CD14-positive monocyte (primary cell): Measurements from ENCODE around the gene FOCAD. TPM values are rescaled to one million over a fixed set of nuclear protein-coding genes. Genes with fewer than 3 reads are reported as not detected.

ENCODE experiments used
- DNase-seq, 3 donors: peaks; one replicate each; pipeline ENCODE4 v3.0.0-alpha.2; 2011 to 2022
- H2AFZ ChIP-seq: 2 replicates; pipeline ENCODE4 v1.6.0; 2012; ENCODE audit warnings: mild to moderate bottlenecking, low read depth, low read length, inconsistent platforms; ENCODE audit not compliant: insufficient read depth, poor library complexity, severe bottlenecking
- H3K27ac ChIP-seq, 2 donors: 1 replicate in 1 of 2; 2 replicates in 1 of 2; pipeline ENCODE4 v1.5.1; 2012 to 2013; ENCODE audit warnings: low read length in 2 of 2, control low read depth in 1 of 2, inconsistent platforms in 1 of 2, low read depth in 1 of 2, mild to moderate bottlenecking in 1 of 2
- H3K27me3 ChIP-seq, 2 donors: one replicate each; pipeline versions ENCODE4 v1.6.0 to v1.6.1; 2011 to 2013; ENCODE audit warnings: low read length in 2 of 2; ENCODE audit not compliant: control insufficient read depth in 2 of 2, insufficient read depth in 2 of 2
- H3K36me3 ChIP-seq, 2 donors: replicated peaks in 1 of 2; 1 replicate in 1 of 2; 2 replicates in 1 of 2; pipeline versions ENCODE4 v1.5.1 to v1.6.1; 2012 to 2013; ENCODE audit warnings: low read length in 2 of 2, control low read depth in 1 of 2, inconsistent platforms in 1 of 2, mild to moderate bottlenecking in 1 of 2; ENCODE audit not compliant: insufficient read depth in 2 of 2, control insufficient read depth in 1 of 2
- H3K4me1 ChIP-seq, 2 donors: 1 replicate in 1 of 2; 2 replicates in 1 of 2; pipeline versions ENCODE4 v1.5.1 to v1.6.1; 2012 to 2013; ENCODE audit warnings: low read length in 2 of 2, control low read depth in 1 of 2, inconsistent platforms in 1 of 2, mild to moderate bottlenecking in 1 of 2, moderate library complexity in 1 of 2; ENCODE audit not compliant: insufficient read depth in 2 of 2, control insufficient read depth in 1 of 2
- H3K4me2 ChIP-seq: replicated peaks from 2 replicates; pipeline ENCODE3; 2012; ENCODE audit warnings: low read length, moderate library complexity, mild to moderate bottlenecking; ENCODE audit not compliant: poor library complexity, severe bottlenecking; ENCODE audit errors: extremely low read depth
- H3K4me3 ChIP-seq, 3 experiments: fragments of 200-600 bp in 1 of 3; sonication (generic) in 1 of 3; replicated peaks in 1 of 3; 1 replicate in 2 of 3; 2 replicates in 1 of 3; pipeline ENCODE4 v1.5.1; 2011 to 2013; ENCODE audit warnings: low read length in 3 of 3, mild to moderate bottlenecking in 3 of 3, control low read depth in 2 of 3, low read depth in 2 of 3, inconsistent platforms in 1 of 3, moderate library complexity in 1 of 3
- H3K79me2 ChIP-seq: 2 replicates; pipeline ENCODE4 v1.6.0; 2012; ENCODE audit warnings: mild to moderate bottlenecking, control low read depth, inconsistent platforms, low read length, moderate library complexity; ENCODE audit not compliant: insufficient read depth
- H3K9ac ChIP-seq: 2 replicates; pipeline ENCODE4 v1.6.0; 2017; ENCODE audit warnings: low read length, mild to moderate bottlenecking; ENCODE audit not compliant: insufficient read depth, poor library complexity, severe bottlenecking
- H3K9me3 ChIP-seq, 2 donors: replicated peaks in 1 of 2; 1 replicate in 1 of 2; 2 replicates in 1 of 2; pipeline versions ENCODE4 v1.5.1 to v1.6.1; 2012 to 2013; ENCODE audit warnings: low read length in 2 of 2, control low read depth in 1 of 2; ENCODE audit not compliant: control insufficient read depth in 1 of 2, insufficient read depth in 1 of 2
- H4K20me1 ChIP-seq: 2 replicates; pipeline ENCODE4 v1.6.0; 2012; ENCODE audit warnings: mild to moderate bottlenecking, low read length, control low read depth, moderate library complexity; ENCODE audit not compliant: insufficient read depth
- H3K27ac Mint-ChIP-seq, 7 donors: one replicate each; pipeline ENCODE4 v1.8.0; 2020; ENCODE audit warnings: mild to moderate bottlenecking in 7 of 7, mixed read lengths in 7 of 7, moderate library complexity in 6 of 7, inconsistent platforms in 2 of 7
- H3K27me3 Mint-ChIP-seq, 3 donors: one replicate each; pipeline ENCODE4 v1.8.0; 2021 to 2022; ENCODE audit warnings: low read depth in 3 of 3, mild to moderate bottlenecking in 3 of 3, mixed read lengths in 3 of 3, moderate library complexity in 3 of 3, inconsistent platforms in 1 of 3
- H3K36me3 Mint-ChIP-seq, 2 donors: one replicate each; pipeline ENCODE4 v1.8.0; 2020; ENCODE audit warnings: mixed read lengths in 2 of 2, inconsistent platforms in 1 of 2, mild to moderate bottlenecking in 1 of 2
- H3K4me1 Mint-ChIP-seq: one replicate; pipeline ENCODE4 v1.8.0; 2020; ENCODE audit warnings: mild to moderate bottlenecking, mixed read lengths
- H3K4me3 Mint-ChIP-seq, 2 donors: one replicate each; pipeline ENCODE4 v1.8.0; 2020; ENCODE audit warnings: mild to moderate bottlenecking in 2 of 2, mixed read lengths in 2 of 2, moderate library complexity in 1 of 2
- H3K9me3 Mint-ChIP-seq, 7 donors: one replicate each; pipeline ENCODE4 v1.8.0; 2020 to 2022; ENCODE audit warnings: mixed read lengths in 7 of 7, mild to moderate bottlenecking in 6 of 7, moderate library complexity in 6 of 7, inconsistent platforms in 2 of 7
- CTCF ChIP-seq: fragments of 200-600 bp; IDR thresholded peaks from one replicate; pipeline ENCODE4 v1.8.0; 2022; ENCODE audit warnings: antibody characterized with exemption, mild to moderate bottlenecking
- WGBS: methylation state at CpG from one replicate; pipeline ENCODE4 v1.1.5; 2013; ENCODE audit warnings: missing lambda C conversion rate; ENCODE audit not compliant: insufficient coverage; 5-methylcytosine and 5-hydroxymethylcytosine counted together
- intact Hi-C, 2 donors: fragments of 100-400 bp; cut with micrococcal nuclease; formaldehyde crosslinking; loops; one replicate each; pipeline versions ENCODE4 v1.15.0 to v1.15.1; 2023
- polyA plus RNA-seq, 3 donors: library from polyadenylated mRNA; depleted of rRNA in 1 of 3; unstranded in 2 of 3; stranded (reverse) in 1 of 3; fragments of 300-500 nt in 2 of 3; fragments of >200 nt in 1 of 3; fragmentation: Illumina TruSeq in 2 of 3; gene quantifications; 1 replicate in 2 of 3; 2 replicates in 1 of 3; pipeline ENCODE4 v1.2.3, GENCODE V29; 2012 to 2021

Gene FOCAD
- polyA plus RNA-seq, 3 donors: 4.9 to 6.3 (median 5.1) TPM

- H4K20me1 ChIP-seq: no peaks in the 10 kb centered on the region
- no peaks in the 10 kb centered on the region for H3K9me3 ChIP-seq
- no peak overlapping the region for H3K27ac ChIP-seq
- intact Hi-C loops: loop anchor here in 1 of 2 donors (5.0 kb wide), 1 partner anchor 33 kb away; no protein-coding TSS in a partner anchor
- Mint-ChIP-seq H3K9me3 (peaks cover 0 to 12% (median 3%) of the 10 kb centered on the region in 7 donors), H3K27me3 (peaks cover 0 to 3% (median 0%) of the 10 kb centered on the region in 3 donors), H3K36me3 (peaks cover 13 to 24% of the 10 kb centered on the region in 2 donors), H3K4me1 (peaks cover 46% of the 10 kb centered on the region), H3K27ac (no peak overlapping the region), H3K4me3 (no peak overlapping the region)
- peaks cover under 1 to 6% of the 10 kb centered on the region in 2 donors for H3K36me3 ChIP-seq
- no peak for TF ChIP-seq CTCF
- H3K79me2 ChIP-seq: no peaks in the 10 kb centered on the region
- H2AFZ ChIP-seq: no peak overlapping the region
- no peak overlapping the region for H3K4me3 ChIP-seq
- peaks cover 36 to 52% of the 10 kb centered on the region in 2 donors for H3K4me1 ChIP-seq
- H3K9ac ChIP-seq: no peak overlapping the region
- WGBS: no CpG with 5 or more reads among the region's 3 CpGs
- no peaks in the 10 kb centered on the region for H3K27me3 ChIP-seq
- no peak for DNase-seq
- no peak overlapping the region for H3K4me2 ChIP-seq
Observed at GRCh38 chr9:20994486-20994885, 310.4 kb downstream of the FOCAD start.

- intact Hi-C loops: no loop called here
- no peaks in the 10 kb centered on the region for H3K27me3 ChIP-seq
- no peak overlapping the region for H3K4me3 Mint-ChIP-seq
- no peaks in the 10 kb centered on the region for H3K79me2 ChIP-seq
- WGBS: no CpG with 5 or more reads among the region's 2 CpGs
- H3K4me3 ChIP-seq: no peak overlapping the region
- peaks cover 0 to 4% (median 2%) of the 10 kb centered on the region in 7 donors for H3K9me3 Mint-ChIP-seq
- H3K36me3 Mint-ChIP-seq: peaks cover 17 to 26% of the 10 kb centered on the region in 2 donors
- H3K4me2 ChIP-seq: no peak overlapping the region
- H3K9me3 ChIP-seq: no peaks in the 10 kb centered on the region
- no peak overlapping the region for H2AFZ ChIP-seq
- H3K4me1 Mint-ChIP-seq: peaks cover 35% of the 10 kb centered on the region
- H3K36me3 ChIP-seq: peaks cover 2 to 18% of the 10 kb centered on the region in 2 donors
- peak overlapping the region in 6 of 7 donors; percentile 5 to 63 (median 38) for H3K27ac Mint-ChIP-seq
- peak in 2 of 3 donors; percentile 12 to 26 for DNase-seq
- H3K27ac ChIP-seq: peak overlapping the region in 1 of 2 donors; percentile 46
- peaks cover 0 to 3% (median 0%) of the 10 kb centered on the region in 3 donors for H3K27me3 Mint-ChIP-seq
- H4K20me1 ChIP-seq: no peaks in the 10 kb centered on the region
- no peak overlapping the region for H3K9ac ChIP-seq
- no peak for TF ChIP-seq CTCF
- H3K4me1 ChIP-seq: peaks cover 25 to 40% of the 10 kb centered on the region in 2 donors
Observed at GRCh38 chr9:20995616-20996015, 311.6 kb downstream of the FOCAD start.
